ENCODE results near the gene ASCL2. TPM values are rescaled to one million over a fixed set of nuclear protein-coding genes. Genes with fewer than 3 reads are reported as not detected.

The ASCL2 gene, protein sequence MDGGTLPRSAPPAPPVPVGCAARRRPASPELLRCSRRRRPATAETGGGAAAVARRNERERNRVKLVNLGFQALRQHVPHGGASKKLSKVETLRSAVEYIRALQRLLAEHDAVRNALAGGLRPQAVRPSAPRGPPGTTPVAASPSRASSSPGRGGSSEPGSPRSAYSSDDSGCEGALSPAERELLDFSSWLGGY
- total RNA-seq (2021), result 0.35 TPM in 2 replicates
- long read RNA-seq, result 0 reads

GRCh38 chr11:2270322-2271076 is at the start of gene ASCL2:
ASCL2 (minus strand) TSS chr11:2270588; CDS start chr11:2270332, 256 bp downstream.
- Histone ChIP-seq H3K14ac (ENCODE audit: insufficient read depth, low read length) (no peak within 1 kb of the TSS), H4K91ac (ENCODE audit: insufficient read length, low read depth, low read length) (no peak within 1 kb of the TSS), H3K27me3 (ENCODE audit: insufficient read depth, low read length) (peaks cover 32% of the 10 kb centered on the region; the same call in 1 of the 2 replicates), H3K56ac (ENCODE audit: insufficient read length, low read depth, low read length) (no peak within 1 kb of the TSS), H4K5ac (ENCODE audit: insufficient read length, low read depth, low read length) (no peak within 1 kb of the TSS), H2BK12ac (ENCODE audit: insufficient read length, low read depth, low read length) (no peak within 1 kb of the TSS), H2BK20ac (ENCODE audit: low read depth, low read length, poor library complexity, severe bottlenecking) (no peak within 1 kb of the TSS), H3K79me2 (ENCODE audit: insufficient read depth, low read length) (no peaks in the 10 kb centered on the region), H3K27ac (ENCODE audit: insufficient read length, low read depth, low read length) (no peak within 1 kb of the TSS), H3K9ac (ENCODE audit: extremely low read depth, insufficient read length, low read length) (no peak within 1 kb of the TSS), H2BK5ac (ENCODE audit: insufficient read length, low read length) (no peak within 1 kb of the TSS), H2BK120ac (ENCODE audit: low read depth, low read length, poor library complexity, severe bottlenecking) (no peak within 1 kb of the TSS), H3K4me2 (ENCODE audit: insufficient read depth, insufficient read length, low read length) (peak within 1 kb of the TSS; percentile 20), H4K8ac (replicated peaks; ENCODE audit: insufficient read length, low read depth, low read length) (no peak within 1 kb of the TSS), H3K4ac (ENCODE audit: low read depth, low read length) (no peak within 1 kb of the TSS), H2BK15ac (ENCODE audit: low read depth, low read length) (no peak within 1 kb of the TSS), H2AFZ (ENCODE audit: low read length) (no peak within 1 kb of the TSS), H3T11ph (ENCODE audit: low read length) (no peak within 1 kb of the TSS), H4K20me1 (ENCODE audit: control insufficient read depth, insufficient read depth, insufficient read length) (peaks cover 4% of the 10 kb centered on the region), H3K4me1 (ENCODE audit: insufficient read depth, low read length) (no peaks in the 10 kb centered on the region), H3K23me2 (ENCODE audit: insufficient read length, low read depth, low read length, poor library complexity, severe bottlenecking) (peaks cover 7% of the 10 kb centered on the region), H3K9me3 (ENCODE audit: control insufficient read depth, low read depth, low read length) (no peaks in the 10 kb centered on the region), H3K79me1 (ENCODE audit: insufficient read depth, low read depth, low read length, poor library complexity, severe bottlenecking) (no peaks in the 10 kb centered on the region), H2AK5ac (ENCODE audit: insufficient read length, low read length) (no peak within 1 kb of the TSS), H3K23ac (ENCODE audit: insufficient read length, low read depth, low read length) (no peak within 1 kb of the TSS), H3K18ac (ENCODE audit: insufficient read length, low read depth, low read length) (no peak within 1 kb of the TSS)
- TF ChIP-seq, protein P1, sequence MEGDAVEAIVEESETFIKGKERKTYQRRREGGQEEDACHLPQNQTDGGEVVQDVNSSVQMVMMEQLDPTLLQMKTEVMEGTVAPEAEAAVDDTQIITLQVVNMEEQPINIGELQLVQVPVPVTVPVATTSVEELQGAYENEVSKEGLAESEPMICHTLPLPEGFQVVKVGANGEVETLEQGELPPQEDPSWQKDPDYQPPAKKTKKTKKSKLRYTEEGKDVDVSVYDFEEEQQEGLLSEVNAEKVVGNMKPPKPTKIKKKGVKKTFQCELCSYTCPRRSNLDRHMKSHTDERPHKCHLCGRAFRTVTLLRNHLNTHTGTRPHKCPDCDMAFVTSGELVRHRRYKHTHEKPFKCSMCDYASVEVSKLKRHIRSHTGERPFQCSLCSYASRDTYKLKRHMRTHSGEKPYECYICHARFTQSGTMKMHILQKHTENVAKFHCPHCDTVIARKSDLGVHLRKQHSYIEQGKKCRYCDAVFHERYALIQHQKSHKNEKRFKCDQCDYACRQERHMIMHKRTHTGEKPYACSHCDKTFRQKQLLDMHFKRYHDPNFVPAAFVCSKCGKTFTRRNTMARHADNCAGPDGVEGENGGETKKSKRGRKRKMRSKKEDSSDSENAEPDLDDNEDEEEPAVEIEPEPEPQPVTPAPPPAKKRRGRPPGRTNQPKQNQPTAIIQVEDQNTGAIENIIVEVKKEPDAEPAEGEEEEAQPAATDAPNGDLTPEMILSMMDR (conservative IDR thresholded peaks at IDR 0.05), result no peak
- Mint-ChIP-seq H3K9me3 (peaks cover 0 to 3% of the 10 kb centered on the region in 2 experiments; a peak in 4 of 5 replicates), H3K27ac (no peak within 1 kb of the TSS), H3K4me1 (peaks cover 4 to 13% of the 10 kb centered on the region in 2 experiments), H3K4me3 (peak within 1 kb of the TSS; percentile 50 to 75), H3K36me3 (ENCODE audit: insufficient read depth in 1 of 3, low read depth in 3 of 3) (no peaks in the 10 kb centered on the region; a peak in 1 of 7 replicates), H3K27me3 (ENCODE audit: low read depth) (peaks cover 93% of the 10 kb centered on the region)
- no CpG with 5 or more reads among the region's 89 CpGs for WGBS (ENCODE audit: extremely low coverage, insufficient read length, low lambda C conversion rate)
- DNase-seq, result peak; percentile 32

Data from H9 (cell line).